IPS DF 4.7 (cell line): ENCODE measurements around the gene TESPA1.
"Not testable (repeated sequence)": the region's sequence is repeated elsewhere in the genome, so short reads cannot be mapped to it uniquely, and the experiment has no call there.

Source experiments
- DNase-seq: peaks from one replicate; pipeline ENCODE4 v3.0.0-alpha.2; 2013; ENCODE audit warnings: low spot score; ENCODE audit errors: extremely low read depth

TESPA1 gene

DNA sequence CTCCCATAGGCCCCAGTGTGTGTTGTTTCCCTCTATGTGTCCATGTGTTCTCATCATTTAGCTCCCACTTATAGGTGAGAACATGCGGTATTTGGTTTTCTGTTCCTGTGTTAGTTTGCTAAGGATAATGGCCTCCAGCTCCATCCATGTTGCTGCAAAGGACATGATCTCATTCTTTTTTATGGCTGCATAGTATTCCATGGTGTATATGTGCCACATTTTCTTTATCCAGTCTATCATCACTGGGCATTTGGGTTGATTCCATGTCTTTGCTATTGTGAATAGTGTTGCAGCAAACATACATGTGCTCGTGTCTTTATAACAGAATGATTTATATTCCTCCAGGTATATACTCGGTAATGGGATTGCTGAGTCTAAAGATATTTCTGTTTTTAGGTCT is 2.2 kb upstream of the TESPA1 start:
- not testable (repeated sequence) for DNase-seq

DNA sequence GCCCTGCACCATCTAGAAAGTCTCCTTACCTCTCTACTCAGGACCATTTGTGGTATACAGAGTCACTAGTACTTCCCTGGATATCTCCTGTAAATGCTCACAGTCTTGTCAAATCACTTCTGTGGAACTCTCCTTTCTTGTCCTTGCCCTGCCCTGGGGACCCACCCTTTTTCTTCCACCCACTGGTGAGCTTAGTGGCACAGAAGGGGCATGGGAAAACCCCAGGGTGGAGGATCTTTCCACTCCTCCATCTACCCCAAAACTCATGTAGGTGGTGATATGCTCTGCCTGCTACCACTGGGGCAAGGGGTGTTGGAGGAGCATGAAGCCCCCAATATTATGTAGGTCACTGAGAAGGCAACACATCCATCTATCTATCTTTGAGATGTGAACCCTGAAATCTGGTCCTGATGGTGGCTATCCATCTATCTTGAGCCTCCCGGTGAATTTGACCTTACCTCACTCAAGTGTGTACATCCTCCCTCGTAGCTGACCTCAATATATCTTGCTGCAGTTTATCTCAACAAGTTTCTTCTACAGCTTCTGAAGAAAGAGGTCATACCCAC is 943 bp downstream of the TESPA1 start:
- no peak for DNase-seq

GRCh38 chr12:54981796-54982195 is 2.8 kb downstream of the TESPA1 start:
- no peak for DNase-seq

DNA sequence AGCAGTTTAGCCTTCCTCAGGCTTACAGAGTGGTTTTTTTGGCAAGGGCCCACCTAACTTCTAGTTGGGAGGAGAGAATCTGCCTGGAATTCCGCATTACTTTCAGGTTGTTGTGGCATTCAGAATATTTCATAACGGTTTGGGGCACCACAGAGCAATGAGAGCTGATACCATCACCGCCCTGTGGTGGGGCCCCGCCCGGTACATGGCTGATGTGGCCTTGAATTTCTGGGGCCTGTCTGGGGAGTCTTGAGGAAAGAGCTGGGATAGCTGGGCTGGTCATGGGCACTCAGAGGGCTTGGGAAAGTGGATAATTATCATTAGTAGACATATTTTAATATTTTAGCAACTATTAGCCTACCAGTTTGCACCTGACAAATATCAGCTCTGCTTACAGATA is 4.2 kb downstream of the TESPA1 start:
- DNase-seq: no peak

GRCh38 chr12:54977857-54978256 is 6.7 kb downstream of the TESPA1 start:
- DNase-seq: no peak

- no peak for DNase-seq
Observed at GRCh38 chr12:54977155-54977554, 7.4 kb downstream of the TESPA1 start.

- DNase-seq: no peak
Observed at GRCh38 chr12:54975875-54976274, 8.7 kb downstream of the TESPA1 start.

DNA sequence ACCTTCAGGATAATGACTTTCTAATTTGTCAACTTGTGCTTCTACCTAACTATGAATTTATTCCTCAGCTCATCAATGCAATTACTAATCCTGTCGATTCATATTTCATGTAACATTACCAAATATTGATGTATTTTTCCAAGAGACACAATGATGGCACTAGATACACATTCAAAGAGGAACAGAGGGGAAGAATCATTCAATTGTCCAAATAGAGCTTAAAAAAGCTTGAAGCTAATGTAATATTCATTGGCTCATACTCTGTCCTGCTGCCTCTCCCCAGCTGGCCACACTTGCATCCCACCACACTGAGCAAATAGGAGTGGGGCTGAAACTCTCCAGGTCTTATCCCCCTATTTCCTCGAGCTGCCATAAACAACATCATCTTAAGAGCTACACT is 9.3 kb downstream of the TESPA1 start:
- DNase-seq: no peak

GRCh38 chr12:54974279-54974678 is 10.3 kb downstream of the TESPA1 start:
- no peak for DNase-seq

- DNase-seq: no peak
Observed at GRCh38 chr12:54973556-54973955, 11.0 kb downstream of the TESPA1 start.

DNA sequence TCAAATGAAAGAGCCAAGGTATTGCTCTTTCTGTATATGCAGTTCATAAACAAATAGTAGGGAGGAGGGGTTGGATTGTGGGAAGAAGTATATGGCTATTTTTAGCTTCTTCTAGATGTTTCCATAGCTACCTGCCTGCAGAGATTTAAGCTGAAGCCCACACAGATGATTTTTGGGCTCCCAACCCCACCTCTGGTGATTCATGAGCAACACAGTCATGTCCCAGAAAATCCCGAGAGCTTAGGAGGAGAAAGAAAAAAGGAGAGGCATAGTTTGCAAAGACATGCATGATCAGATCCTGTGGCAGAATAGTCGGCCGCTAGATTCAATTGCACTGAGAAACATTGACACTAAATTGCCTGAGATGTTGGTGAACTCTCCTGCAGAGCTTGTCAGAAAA is 13.8 kb downstream of the TESPA1 start:
- no peak for DNase-seq

DNA sequence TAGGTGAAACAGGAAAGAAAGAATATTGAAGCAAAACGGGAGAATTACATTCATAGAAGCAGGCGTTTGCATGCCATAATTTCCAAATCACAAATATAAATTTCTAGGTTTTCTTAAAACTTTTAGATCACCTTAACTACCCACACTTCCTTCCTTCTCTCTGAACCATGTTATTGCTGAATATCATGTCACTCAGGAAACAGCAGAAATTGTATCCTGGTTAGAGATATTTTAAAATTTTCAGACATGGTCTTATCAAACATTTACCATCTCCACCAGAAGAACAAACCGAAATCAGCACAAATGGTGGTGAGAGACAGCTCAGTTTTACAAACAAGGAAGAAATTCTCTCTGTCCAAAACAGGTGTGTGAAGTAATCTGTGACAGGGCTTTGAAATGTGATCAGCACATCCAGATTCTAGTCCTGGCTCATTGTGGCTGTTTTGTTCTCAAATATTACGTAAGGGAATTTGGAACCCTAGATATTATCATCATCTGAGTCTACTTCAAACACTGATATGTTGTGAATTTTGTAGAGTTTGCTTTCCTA is 16.3 kb downstream of the TESPA1 start:
- no peak for DNase-seq

- DNase-seq: no peak
Observed at GRCh38 chr12:54967461-54967860, 17.1 kb downstream of the TESPA1 start.

GRCh38 chr12:54961190-54961589 is 23.4 kb downstream of the TESPA1 start:
- DNase-seq: no peak

- DNase-seq: no peak
Observed at GRCh38 chr12:54959291-54960018, 25.1 kb downstream of the TESPA1 start.

DNA sequence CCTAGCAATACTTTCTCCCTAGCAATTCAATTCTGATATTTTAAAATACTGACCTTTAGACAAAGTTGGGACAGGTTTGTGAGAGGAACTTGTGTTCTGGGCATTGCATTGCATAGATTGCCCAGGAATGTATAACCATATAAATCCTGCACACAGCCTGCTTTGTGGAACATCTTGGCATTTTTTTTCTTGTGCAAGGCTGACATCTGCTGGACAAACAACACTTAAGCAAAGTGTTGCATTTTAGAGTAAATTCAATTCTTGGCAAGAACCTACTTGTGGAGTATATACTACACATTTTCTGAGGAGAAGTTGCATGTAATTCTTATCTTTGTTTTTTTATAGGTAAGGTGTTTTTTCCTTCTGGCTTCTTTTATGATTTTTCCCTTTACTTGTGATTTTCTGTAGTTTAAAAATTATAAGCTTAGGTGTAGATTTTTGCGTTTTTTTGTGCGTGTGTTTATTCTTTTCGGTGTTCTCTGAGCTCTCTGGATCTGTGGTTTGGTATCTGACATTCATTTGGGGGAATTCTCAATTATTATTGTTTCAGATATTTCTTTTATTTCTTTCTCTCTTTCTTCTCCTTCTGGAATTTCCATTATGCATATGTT is 26.4 kb downstream of the TESPA1 start:
- DNase-seq: no peak

DNA sequence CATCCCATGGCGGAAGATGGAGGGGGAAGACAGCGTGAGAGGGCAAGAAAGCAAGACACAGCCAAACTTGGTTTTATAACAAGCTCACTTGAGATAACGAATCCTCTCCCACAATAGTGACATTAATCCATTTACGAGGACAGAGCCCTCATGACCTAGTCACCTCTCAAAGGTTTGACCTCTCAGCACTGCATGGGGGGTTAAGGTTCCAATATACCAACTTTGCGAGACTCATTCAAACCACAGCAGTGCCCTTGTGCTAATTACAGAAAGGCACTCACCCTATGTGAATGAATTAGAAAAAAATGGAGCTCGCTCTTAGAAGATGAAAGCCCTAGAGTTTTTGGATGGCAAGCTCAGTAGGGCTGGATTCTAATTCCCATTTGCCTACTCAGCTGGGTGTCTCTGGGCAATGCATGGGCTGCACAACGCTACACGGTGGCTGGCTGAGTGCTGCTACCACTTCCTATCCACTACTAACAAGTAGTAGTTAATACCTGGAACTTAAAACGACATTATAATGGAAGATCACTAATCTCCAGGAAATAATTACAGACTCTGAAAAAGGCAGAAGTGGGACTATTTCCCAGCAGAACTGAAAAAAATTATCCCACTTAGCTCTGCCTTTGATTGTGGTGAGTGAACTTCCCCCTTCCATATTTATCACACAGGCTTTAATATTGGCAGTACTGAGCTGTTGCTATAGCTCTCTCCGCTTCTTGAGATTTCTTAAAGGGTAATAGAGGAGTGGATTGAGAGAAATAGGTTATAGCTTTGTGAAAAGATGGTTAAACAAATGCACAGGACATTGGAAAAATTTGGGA is 27.5 kb downstream of the TESPA1 start:
- no peak for DNase-seq

DNA sequence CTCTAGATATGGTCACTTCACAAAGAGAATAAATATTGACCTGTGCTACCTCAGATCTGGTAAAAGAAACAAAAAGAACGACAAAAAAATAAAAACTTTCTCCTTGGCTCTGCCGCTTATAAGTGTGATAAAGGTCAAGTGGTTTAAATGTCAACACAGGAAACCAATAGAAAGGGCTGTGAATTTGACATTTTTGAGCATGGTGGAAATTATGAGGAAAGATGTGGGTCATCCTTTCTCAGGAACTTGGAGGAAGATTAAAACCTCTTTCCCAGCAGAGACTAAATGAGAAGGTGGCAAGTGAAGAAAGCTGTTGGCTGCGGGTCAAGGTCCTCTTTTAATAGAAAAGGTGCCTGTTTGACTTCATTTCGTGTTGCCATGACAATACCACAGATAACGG is 28.2 kb downstream of the TESPA1 start:
- DNase-seq: no peak

- no peak for DNase-seq
Observed at GRCh38 chr12:54954801-54955200, 29.8 kb downstream of the TESPA1 start.

- no peak for DNase-seq
Observed at GRCh38 chr12:54954228-54954627, 30.3 kb downstream of the TESPA1 start.

DNA sequence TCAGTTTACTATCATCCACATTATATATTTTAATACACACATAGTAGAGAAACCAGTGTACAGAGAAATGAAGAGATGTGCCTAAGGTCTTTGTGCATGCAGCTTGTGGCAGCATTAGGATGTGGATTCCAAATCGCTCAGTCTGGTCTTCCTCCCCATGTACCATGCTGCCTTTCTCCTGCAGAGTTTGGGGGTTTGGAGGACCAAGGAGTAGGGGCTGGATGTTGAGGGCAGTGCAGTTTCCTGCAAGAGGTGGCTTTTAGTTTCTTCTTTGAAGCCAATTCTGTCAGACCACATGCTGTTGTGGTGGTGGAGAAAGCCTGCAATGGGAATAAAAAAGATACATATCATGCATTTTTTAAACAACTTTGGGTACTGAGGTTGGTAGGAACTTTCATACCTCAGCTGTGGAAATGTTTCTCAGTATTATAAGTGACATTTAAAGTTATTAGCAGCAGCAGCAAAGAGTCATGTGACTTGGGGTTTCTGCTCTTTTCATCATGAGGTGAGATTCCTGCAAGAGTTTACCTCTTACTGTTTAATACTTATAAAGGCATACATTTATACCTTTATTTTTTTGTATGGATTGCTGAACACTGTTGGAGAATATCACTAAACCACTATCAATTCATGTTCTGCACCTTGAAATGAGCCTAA is 34.4 kb downstream of the TESPA1 start:
- DNase-seq: no peak
